Osteocyte (in vitro differentiated cells): Measurements from ENCODE around the gene THBS4. TPM values are rescaled to one million over a fixed set of nuclear protein-coding genes. Genes with fewer than 3 reads are reported as not detected.

Experiments used
- DNase-seq: peaks from one replicate; pipeline ENCODE4 v3.0.0; 2021; ENCODE audit warnings: mixed read lengths; ENCODE audit not compliant: unreplicated experiment; ENCODE audit errors: extremely low spot score
- H3K27ac Mint-ChIP-seq: one replicate; pipeline ENCODE4 v1.8.0; 2021; ENCODE audit warnings: mild to moderate bottlenecking, mixed read lengths; ENCODE audit not compliant: unreplicated experiment
- H3K27me3 Mint-ChIP-seq: one replicate; pipeline ENCODE4 v1.8.0; 2021; ENCODE audit warnings: mixed read lengths; ENCODE audit not compliant: unreplicated experiment
- H3K36me3 Mint-ChIP-seq: one replicate; pipeline ENCODE4 v1.8.0; 2021; ENCODE audit warnings: mixed read lengths; ENCODE audit not compliant: unreplicated experiment
- H3K4me1 Mint-ChIP-seq: one replicate; pipeline ENCODE4 v1.8.0; 2021; ENCODE audit warnings: mixed read lengths; ENCODE audit not compliant: unreplicated experiment
- H3K4me3 Mint-ChIP-seq: one replicate; pipeline ENCODE4 v1.8.0; 2021; ENCODE audit warnings: mild to moderate bottlenecking, moderate library complexity, mixed read lengths; ENCODE audit not compliant: unreplicated experiment
- H3K9me3 Mint-ChIP-seq: one replicate; pipeline ENCODE4 v1.8.0; 2021; ENCODE audit warnings: mixed read lengths; ENCODE audit not compliant: unreplicated experiment
- total RNA-seq: library from RNA; stranded (reverse); gene quantifications from 2 replicates; pipeline ENCODE4 v1.2.1, GENCODE V29; 2021
- TF ChIP-seq, protein P1 (sequence below): fragments of 200-600 bp; sonication (generic); IDR thresholded peaks from 2 replicates; pipeline ENCODE4 v1.5.0; 2021; ENCODE audit warnings: antibody characterized with exemption, mild to moderate bottlenecking, moderate library complexity

THBS4 gene
- total RNA-seq, 1 donor from 2014 or later: 1.4 TPM

DNA sequence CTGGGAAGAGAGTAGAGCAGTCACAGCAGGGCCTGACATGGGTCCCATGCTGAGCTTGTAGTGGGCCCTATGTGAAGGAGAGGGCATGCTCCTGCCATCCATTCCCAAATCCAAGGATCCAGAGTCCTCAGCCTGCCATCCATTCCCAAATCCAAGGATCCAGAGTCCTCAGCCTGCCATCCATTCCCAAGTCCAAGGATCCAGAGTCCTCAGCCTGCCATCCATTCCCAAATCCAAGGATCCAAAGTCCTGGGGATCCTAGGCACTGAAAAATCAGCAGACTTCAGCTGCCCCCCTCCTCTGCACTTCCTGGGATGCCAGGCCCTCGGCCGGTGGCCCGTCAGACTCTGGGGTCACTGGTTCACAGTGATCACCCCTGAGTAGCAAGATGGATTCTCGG is 33.6 kb downstream of the THBS4 start:
- Mint-ChIP-seq H3K4me1 (peaks cover 7% of the 10 kb centered on the region), H3K27ac (no peak overlapping the region), H3K9me3 (no peaks in the 10 kb centered on the region), H3K36me3 (no peaks in the 10 kb centered on the region), H3K27me3 (peaks cover 8% of the 10 kb centered on the region), H3K4me3 (no peak overlapping the region)
- TF ChIP-seq, protein P1, sequence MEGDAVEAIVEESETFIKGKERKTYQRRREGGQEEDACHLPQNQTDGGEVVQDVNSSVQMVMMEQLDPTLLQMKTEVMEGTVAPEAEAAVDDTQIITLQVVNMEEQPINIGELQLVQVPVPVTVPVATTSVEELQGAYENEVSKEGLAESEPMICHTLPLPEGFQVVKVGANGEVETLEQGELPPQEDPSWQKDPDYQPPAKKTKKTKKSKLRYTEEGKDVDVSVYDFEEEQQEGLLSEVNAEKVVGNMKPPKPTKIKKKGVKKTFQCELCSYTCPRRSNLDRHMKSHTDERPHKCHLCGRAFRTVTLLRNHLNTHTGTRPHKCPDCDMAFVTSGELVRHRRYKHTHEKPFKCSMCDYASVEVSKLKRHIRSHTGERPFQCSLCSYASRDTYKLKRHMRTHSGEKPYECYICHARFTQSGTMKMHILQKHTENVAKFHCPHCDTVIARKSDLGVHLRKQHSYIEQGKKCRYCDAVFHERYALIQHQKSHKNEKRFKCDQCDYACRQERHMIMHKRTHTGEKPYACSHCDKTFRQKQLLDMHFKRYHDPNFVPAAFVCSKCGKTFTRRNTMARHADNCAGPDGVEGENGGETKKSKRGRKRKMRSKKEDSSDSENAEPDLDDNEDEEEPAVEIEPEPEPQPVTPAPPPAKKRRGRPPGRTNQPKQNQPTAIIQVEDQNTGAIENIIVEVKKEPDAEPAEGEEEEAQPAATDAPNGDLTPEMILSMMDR: no peak
- peak; percentile 56 for DNase-seq

DNA sequence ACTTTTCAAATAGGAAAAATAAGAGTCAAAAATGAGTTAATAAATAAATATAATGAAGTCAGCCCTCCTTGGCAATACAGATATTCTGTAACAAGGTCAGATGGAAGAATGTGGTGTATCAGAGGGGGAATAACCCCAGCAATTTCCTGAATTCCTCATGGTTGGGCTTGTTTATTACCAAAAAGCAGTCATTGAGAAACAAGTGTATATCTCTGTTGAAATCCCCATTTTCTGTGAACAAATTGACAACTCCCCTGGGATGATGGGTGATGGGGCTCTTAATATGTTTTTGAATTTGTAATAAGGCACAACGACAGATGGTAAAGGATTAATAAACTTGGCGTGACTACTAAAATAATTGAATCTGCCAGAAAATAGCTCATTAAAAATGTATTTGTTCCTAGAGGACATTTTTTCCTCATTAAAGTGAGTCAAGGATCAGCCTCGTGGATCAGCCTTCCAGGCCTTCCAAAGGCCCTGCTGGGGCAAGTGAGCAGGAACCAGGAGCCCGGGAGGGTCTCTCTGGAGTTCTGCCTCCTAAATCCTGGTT is 34.2 kb downstream of the THBS4 start:
- Mint-ChIP-seq H3K4me1 (peaks cover 2% of the 10 kb centered on the region), H3K27me3 (peaks cover 8% of the 10 kb centered on the region), H3K36me3 (no peaks in the 10 kb centered on the region), H3K27ac (no peak overlapping the region), H3K4me3 (no peak overlapping the region), H3K9me3 (no peaks in the 10 kb centered on the region)
- TF ChIP-seq, protein P1: no peak
- DNase-seq: no peak

DNA sequence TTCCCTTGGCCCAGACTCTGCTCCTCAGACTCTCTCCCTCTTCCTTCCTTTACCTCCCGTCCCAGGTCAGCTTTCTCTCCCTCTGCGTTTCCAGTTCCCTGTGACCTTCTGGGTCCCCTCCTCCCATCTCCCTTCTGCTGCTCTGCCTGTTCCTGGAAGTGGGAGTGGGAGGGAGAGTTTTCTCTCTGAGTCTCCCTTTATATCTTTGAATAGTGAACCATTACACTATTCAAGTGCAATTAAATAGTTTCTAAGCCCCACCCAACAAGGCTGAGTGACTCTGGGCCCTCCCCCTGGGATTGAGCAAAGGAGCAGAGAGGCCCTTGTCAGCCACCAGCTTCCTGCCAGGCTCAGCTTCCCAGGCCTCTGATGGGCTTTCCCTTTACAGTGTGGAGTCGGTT is 34.8 kb downstream of the THBS4 start:
- Mint-ChIP-seq H3K4me3 (no peak overlapping the region), H3K9me3 (no peaks in the 10 kb centered on the region)

DNA sequence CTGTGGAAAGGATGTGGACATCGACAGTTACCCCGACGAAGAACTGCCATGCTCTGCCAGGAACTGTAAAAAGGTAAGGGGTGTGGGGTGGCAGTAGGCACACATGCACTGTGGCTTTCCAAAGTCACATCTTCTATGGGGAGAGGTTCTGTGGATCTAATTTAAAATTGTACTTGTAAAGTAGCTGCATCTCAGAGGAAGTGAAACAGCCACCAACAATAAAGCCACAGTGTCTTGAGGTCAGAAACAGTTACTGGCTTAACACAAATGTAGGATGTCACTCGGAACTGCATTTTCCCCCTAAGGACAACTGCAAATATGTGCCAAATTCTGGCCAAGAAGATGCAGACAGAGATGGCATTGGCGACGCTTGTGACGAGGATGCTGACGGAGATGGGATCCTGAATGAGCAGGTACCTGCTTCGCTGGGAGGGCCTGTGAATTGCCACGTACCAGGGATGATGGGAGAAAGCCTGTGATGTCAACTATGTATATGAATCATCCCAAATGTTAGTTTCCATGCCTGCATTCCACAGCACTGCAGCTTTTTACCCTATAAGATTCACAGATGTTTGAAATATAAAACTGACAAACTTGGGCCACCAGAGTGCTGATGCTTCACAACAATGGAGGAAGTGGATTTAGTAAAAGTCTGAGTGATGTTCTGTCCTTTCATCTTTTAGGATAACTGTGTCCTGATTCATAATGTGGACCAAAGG is 35.3 kb downstream of the THBS4 start:
- TF ChIP-seq, protein P1: no peak
- peak; percentile 34 for DNase-seq
- peaks cover 2% of the 10 kb centered on the region for H3K4me1 Mint-ChIP-seq
- no peak overlapping the region for H3K4me3 Mint-ChIP-seq
- peaks cover 5% of the 10 kb centered on the region for H3K27me3 Mint-ChIP-seq
- H3K9me3 Mint-ChIP-seq: no peaks in the 10 kb centered on the region
- no peak overlapping the region for H3K27ac Mint-ChIP-seq
- no peaks in the 10 kb centered on the region for H3K36me3 Mint-ChIP-seq

More for the DNA sequence above, 34.8 kb downstream of the THBS4 start:
- DNase-seq: peak; percentile 59
- peaks cover 8% of the 10 kb centered on the region for H3K27me3 Mint-ChIP-seq
- TF ChIP-seq, protein P1: no peak
- no peak overlapping the region for H3K27ac Mint-ChIP-seq
- H3K36me3 Mint-ChIP-seq: no peaks in the 10 kb centered on the region
- H3K4me1 Mint-ChIP-seq: peaks cover 2% of the 10 kb centered on the region

DNA sequence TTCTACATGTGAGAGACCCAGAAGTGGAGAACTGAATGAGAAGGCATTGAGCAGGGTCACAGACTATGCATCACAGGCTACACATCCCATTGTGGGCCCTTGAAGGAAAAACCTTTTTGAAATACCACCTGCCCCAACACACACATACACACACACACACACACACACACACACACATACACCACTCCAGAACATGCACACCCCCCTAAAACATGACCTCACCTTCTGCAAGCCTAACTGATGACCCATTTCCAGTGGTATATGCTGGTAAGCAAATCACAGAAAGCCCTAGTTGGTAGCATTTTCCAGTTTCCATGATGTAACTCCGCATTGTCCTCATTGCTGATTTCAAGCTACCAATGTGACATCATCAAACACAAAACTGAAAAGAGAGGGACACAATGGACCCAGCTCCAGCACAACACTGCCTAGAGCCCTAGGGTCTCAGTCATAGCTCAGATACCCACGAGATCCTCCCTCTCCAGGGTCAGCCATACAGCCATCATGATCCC is 36.4 kb downstream of the THBS4 start:
- H3K4me3 Mint-ChIP-seq: no peak overlapping the region

More for the DNA sequence above, 36.4 kb downstream of the THBS4 start:
- peaks cover 2% of the 10 kb centered on the region for H3K4me1 Mint-ChIP-seq
- no peaks in the 10 kb centered on the region for H3K36me3 Mint-ChIP-seq
- peaks cover 5% of the 10 kb centered on the region for H3K27me3 Mint-ChIP-seq
- TF ChIP-seq, protein P1: no peak
- no peak for DNase-seq
- no peak overlapping the region for H3K27ac Mint-ChIP-seq
- no peaks in the 10 kb centered on the region for H3K9me3 Mint-ChIP-seq
